H1 (cell line): ENCODE data around the gene RNF111. TPM values are rescaled to one million over a fixed set of nuclear protein-coding genes. Genes with fewer than 3 reads are reported as not detected.

Experiments used
- EP300 ChIP-seq, 2 experiments: IDR thresholded peaks; 1 replicate in 1 of 2; 2 replicates in 1 of 2; pipeline ENCODE4 v1.6.1; 2011 to 2012; ENCODE audit warnings: low read depth in 2 of 2, low read length in 2 of 2, mild to moderate bottlenecking in 2 of 2, borderline replicate concordance in 1 of 2, inconsistent platforms in 1 of 2, moderate library complexity in 1 of 2
- SUZ12 ChIP-seq: fragments of 200-600 bp; sonication (generic); IDR thresholded peaks from 2 replicates; pipeline ENCODE4 v1.6.1; 2012; ENCODE audit warnings: mild to moderate bottlenecking, inconsistent platforms, low read length, moderate library complexity, mixed read lengths
- polyA plus RNA-seq, 7 experiments: library from polyadenylated mRNA; depleted of rRNA in 3 of 7; stranded (reverse) in 5 of 7; unstranded in 2 of 7; fragments of >200 nt in 5 of 7; fragments of 200-250 nt in 2 of 7; gene quantifications; 1 replicate in 5 of 7; 2 replicates in 1 of 7; 4 replicates in 1 of 7; pipeline versions ENCODE4 v1.2.1 to v1.2.3, GENCODE V29; 2011 to 2013; ENCODE audit warnings: missing spikeins in 2 of 7, mixed read lengths in 2 of 7
- total RNA-seq: library from RNA; stranded (reverse); fragmentation: NEBNext Ultra II Directional; extraction: Animal tissue kit (Norgen Biotek cat#: 25700); gene quantifications from 2 replicates; pipeline ENCODE4 v1.2.1, GENCODE V29; 2021
- TF ChIP-seq, protein P1 (sequence below): fragments of 300-600 bp; sonication (generic); IDR thresholded peaks from 2 replicates; pipeline ENCODE4 v1.7.1; 2012; ENCODE audit warnings: low read length, moderate library complexity, mild to moderate bottlenecking, inconsistent platforms; ENCODE audit not compliant: insufficient replicate concordance

The RNF111 gene
- total and polyA plus RNA-seq, 2 of the 8 experiments (the other 6 are each of a cell fraction or from before 2014, with no cell fraction given): 18.5 to 26.6 TPM

DNA sequence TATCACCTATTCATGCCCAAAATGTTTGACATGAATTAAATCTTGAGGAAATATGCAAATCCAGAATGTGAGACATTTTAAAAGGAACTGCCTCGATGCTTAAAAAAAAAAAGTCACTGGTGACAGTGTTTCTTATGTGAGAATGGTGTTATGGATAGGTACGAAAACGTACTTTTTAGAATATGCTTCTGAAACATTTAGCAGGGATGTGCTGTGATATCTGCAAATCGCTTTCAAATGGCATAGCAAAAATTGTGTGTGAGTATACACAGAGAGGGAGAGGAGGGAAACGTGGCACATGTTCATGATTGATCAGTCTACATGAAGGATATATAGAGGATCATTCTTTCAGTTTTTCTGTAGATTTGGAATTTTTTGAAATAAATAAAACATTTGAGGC is 133.5 kb downstream of the RNF111 start (continued):
- TF ChIP-seq SUZ12 (no peak), EP300 (IDR thresholded peaks at IDR 0.05; ENCODE audit: borderline replicate concordance in 1 of 2, low read depth in 2 of 2, low read length in 2 of 2) (no peak)
- TF ChIP-seq, protein P1, sequence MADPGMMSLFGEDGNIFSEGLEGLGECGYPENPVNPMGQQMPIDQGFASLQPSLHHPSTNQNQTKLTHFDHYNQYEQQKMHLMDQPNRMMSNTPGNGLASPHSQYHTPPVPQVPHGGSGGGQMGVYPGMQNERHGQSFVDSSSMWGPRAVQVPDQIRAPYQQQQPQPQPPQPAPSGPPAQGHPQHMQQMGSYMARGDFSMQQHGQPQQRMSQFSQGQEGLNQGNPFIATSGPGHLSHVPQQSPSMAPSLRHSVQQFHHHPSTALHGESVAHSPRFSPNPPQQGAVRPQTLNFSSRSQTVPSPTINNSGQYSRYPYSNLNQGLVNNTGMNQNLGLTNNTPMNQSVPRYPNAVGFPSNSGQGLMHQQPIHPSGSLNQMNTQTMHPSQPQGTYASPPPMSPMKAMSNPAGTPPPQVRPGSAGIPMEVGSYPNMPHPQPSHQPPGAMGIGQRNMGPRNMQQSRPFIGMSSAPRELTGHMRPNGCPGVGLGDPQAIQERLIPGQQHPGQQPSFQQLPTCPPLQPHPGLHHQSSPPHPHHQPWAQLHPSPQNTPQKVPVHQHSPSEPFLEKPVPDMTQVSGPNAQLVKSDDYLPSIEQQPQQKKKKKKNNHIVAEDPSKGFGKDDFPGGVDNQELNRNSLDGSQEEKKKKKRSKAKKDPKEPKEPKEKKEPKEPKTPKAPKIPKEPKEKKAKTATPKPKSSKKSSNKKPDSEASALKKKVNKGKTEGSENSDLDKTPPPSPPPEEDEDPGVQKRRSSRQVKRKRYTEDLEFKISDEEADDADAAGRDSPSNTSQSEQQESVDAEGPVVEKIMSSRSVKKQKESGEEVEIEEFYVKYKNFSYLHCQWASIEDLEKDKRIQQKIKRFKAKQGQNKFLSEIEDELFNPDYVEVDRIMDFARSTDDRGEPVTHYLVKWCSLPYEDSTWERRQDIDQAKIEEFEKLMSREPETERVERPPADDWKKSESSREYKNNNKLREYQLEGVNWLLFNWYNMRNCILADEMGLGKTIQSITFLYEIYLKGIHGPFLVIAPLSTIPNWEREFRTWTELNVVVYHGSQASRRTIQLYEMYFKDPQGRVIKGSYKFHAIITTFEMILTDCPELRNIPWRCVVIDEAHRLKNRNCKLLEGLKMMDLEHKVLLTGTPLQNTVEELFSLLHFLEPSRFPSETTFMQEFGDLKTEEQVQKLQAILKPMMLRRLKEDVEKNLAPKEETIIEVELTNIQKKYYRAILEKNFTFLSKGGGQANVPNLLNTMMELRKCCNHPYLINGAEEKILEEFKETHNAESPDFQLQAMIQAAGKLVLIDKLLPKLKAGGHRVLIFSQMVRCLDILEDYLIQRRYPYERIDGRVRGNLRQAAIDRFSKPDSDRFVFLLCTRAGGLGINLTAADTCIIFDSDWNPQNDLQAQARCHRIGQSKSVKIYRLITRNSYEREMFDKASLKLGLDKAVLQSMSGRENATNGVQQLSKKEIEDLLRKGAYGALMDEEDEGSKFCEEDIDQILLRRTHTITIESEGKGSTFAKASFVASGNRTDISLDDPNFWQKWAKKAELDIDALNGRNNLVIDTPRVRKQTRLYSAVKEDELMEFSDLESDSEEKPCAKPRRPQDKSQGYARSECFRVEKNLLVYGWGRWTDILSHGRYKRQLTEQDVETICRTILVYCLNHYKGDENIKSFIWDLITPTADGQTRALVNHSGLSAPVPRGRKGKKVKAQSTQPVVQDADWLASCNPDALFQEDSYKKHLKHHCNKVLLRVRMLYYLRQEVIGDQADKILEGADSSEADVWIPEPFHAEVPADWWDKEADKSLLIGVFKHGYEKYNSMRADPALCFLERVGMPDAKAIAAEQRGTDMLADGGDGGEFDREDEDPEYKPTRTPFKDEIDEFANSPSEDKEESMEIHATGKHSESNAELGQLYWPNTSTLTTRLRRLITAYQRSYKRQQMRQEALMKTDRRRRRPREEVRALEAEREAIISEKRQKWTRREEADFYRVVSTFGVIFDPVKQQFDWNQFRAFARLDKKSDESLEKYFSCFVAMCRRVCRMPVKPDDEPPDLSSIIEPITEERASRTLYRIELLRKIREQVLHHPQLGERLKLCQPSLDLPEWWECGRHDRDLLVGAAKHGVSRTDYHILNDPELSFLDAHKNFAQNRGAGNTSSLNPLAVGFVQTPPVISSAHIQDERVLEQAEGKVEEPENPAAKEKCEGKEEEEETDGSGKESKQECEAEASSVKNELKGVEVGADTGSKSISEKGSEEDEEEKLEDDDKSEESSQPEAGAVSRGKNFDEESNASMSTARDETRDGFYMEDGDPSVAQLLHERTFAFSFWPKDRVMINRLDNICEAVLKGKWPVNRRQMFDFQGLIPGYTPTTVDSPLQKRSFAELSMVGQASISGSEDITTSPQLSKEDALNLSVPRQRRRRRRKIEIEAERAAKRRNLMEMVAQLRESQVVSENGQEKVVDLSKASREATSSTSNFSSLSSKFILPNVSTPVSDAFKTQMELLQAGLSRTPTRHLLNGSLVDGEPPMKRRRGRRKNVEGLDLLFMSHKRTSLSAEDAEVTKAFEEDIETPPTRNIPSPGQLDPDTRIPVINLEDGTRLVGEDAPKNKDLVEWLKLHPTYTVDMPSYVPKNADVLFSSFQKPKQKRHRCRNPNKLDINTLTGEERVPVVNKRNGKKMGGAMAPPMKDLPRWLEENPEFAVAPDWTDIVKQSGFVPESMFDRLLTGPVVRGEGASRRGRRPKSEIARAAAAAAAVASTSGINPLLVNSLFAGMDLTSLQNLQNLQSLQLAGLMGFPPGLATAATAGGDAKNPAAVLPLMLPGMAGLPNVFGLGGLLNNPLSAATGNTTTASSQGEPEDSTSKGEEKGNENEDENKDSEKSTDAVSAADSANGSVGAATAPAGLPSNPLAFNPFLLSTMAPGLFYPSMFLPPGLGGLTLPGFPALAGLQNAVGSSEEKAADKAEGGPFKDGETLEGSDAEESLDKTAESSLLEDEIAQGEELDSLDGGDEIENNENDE: no peak
